ENCODE results near the gene SDR39U1. TPM values are rescaled to one million over a fixed set of nuclear protein-coding genes. Genes with fewer than 3 reads are reported as not detected.

SDR39U1 gene
- total RNA-seq, 6 experiments from 2014 or later = 24.9 to 32.8 (median 28.3) TPM

DNA sequence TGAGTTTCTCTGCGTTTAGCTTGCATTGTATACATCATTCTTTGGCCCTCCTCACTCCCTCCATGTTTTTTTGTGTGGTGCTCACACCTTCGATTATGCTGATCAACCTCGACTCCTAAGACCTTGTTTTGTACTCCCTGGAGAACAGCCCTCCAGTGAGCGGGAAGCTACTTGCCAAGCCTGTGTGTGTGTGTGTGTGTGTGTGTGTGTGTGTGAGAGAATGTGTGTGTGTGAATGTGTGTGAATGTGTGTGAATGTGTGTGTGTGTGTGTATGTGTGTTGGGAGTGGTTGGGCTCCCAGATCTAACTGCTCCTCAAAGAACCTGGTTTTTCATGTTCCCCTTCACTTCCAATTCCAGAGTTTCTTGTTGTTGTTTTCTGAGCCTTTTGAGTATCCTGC lies 37.8 kb downstream of the SDR39U1 start:
- Histone ChIP-seq H3K4me3 (no peak overlapping the region), H3K9me3 (no peaks in the 10 kb centered on the region), H3K36me3 (no peaks in the 10 kb centered on the region), H3K27ac (no peak overlapping the region), H3K27me3 (no peaks in the 10 kb centered on the region), H3K4me1 (peaks cover 0 to 13% (median 0%) of the 10 kb centered on the region in 4 donors)
- TF ChIP-seq, protein P1, sequence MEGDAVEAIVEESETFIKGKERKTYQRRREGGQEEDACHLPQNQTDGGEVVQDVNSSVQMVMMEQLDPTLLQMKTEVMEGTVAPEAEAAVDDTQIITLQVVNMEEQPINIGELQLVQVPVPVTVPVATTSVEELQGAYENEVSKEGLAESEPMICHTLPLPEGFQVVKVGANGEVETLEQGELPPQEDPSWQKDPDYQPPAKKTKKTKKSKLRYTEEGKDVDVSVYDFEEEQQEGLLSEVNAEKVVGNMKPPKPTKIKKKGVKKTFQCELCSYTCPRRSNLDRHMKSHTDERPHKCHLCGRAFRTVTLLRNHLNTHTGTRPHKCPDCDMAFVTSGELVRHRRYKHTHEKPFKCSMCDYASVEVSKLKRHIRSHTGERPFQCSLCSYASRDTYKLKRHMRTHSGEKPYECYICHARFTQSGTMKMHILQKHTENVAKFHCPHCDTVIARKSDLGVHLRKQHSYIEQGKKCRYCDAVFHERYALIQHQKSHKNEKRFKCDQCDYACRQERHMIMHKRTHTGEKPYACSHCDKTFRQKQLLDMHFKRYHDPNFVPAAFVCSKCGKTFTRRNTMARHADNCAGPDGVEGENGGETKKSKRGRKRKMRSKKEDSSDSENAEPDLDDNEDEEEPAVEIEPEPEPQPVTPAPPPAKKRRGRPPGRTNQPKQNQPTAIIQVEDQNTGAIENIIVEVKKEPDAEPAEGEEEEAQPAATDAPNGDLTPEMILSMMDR (IDR thresholded peaks at IDR 0.05) = no peak
- no peak for TF ChIP-seq POLR2A (IDR thresholded peaks at IDR 0.05)
- intact Hi-C loops (cut with DNase I) = no loop called here
- ATAC-seq = no peak
- WGBS (ENCODE audit: insufficient coverage, low coverage, low lambda C conversion rate, missing lambda C conversion rate) = 77% methylated on average over 4 of the region's 4 CpGs
- no peak for DNase-seq

GRCh38 chr14:24403294-24403998 lies 39.1 kb downstream of the SDR39U1 start:
- DNase-seq = no peak
- WGBS (ENCODE audit: insufficient coverage, low coverage, low lambda C conversion rate, missing lambda C conversion rate) = 46% methylated on average over 7 of the region's 7 CpGs
- Histone ChIP-seq H3K36me3 (no peaks in the 10 kb centered on the region), H3K4me3 (no peak overlapping the region), H3K9me3 (no peaks in the 10 kb centered on the region), H3K4me1 (peaks cover 0 to 24% (median 0%) of the 10 kb centered on the region in 4 donors), H3K27ac (no peak overlapping the region), H3K27me3 (no peaks in the 10 kb centered on the region)
- ATAC-seq = no peak
- TF ChIP-seq, protein P1 (IDR thresholded peaks at IDR 0.05) = no peak
- TF ChIP-seq POLR2A (IDR thresholded peaks at IDR 0.05) = no peak
- intact Hi-C loops (cut with DNase I) = no loop called here

DNA sequence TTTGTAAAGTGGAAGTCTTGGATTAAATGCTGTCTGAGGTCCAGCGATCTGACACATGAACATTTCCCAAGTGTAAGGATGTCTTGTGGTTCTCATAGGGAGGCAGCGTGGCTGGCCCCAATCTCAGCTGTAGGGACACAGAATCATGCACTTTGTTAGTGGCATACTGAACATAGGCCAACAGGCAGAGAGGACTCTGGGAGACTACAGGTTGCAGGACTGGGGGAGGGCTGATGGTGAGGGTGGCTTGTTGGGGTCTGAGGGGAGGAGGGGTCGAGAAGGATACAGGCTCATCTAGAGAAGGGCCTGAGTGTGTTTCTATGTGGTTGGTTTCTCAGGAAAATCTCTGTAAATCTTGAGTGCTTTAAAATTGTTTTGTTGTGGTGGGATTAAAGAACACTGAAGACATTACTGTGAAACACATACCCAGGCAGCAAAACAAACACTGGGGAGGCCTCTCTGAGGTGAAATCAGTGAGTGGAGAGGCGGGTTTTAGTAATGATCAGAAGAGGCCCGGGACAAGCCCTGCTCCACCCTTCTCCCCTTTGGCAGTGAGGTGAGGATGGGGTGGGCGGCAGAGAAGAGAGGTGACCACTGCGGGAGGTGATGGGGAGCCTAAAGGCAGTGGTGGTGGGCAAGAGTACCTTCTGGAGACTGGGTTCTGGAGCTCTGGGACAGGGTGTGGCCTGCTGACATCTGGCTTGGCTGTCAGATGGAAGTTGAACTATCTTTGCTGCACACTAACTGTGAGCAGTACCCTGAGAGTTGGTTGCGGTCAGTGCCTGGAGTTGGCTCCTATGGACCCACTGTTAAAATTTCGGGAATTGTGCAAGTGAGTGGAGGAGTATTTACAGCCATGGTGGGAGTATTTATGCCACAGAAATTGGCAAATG lies 40.5 kb downstream of the SDR39U1 start:
- Histone ChIP-seq H3K27me3 (no peaks in the 10 kb centered on the region), H3K9me3 (no peaks in the 10 kb centered on the region), H3K36me3 (no peaks in the 10 kb centered on the region), H3K4me1 (peaks cover 0 to 24% (median 0%) of the 10 kb centered on the region in 4 donors), H3K4me3 (no peak overlapping the region), H3K27ac (no peak overlapping the region)
- DNase-seq (no peak), ATAC-seq (peak; percentile 37 to 45 (median 42))
- intact Hi-C loops (cut with DNase I) = no loop called here
- TF ChIP-seq, protein P1 (IDR thresholded peaks at IDR 0.05) = no peak
- TF ChIP-seq POLR2A (IDR thresholded peaks at IDR 0.05) = no peak
- 28% methylated on average over 7 of the region's 9 CpGs for WGBS (ENCODE audit: insufficient coverage, low coverage, low lambda C conversion rate, missing lambda C conversion rate)

DNA sequence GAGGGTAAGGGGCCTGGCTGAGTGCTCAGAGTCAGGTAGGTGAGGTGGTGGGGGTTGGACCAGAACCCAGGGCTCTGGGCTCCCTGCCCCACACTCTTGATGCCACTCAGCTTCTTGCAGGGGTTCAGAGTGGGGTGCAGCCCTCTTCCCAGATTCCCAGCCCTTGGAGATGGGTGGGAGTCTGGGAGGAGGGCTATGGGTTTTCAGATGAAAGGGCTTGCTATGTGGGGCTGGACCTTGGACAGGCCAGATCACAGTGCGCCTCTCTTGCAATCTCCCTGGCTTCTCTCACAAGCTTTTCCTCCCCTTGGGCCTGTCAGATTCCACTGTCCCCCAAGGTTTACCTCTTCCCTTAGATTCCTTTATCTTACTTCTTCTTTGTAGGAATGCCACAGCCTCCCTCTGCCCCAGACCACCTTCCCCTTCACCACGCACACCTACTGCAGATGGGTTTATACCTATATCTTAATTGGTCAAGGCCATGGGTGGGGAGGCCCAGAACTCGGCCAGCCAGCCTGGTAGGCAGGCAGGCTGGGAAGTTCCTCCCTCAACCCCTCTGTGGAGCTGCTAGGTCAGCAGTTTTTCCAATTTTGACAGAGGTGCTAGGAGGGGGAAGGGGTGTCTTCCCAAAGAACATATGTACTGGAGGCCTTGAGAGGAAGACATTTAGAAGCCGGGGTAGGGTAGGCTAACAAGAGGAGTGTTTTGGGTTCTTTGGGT lies 42.4 kb downstream of the SDR39U1 start:
- Histone ChIP-seq H3K27me3 (no peaks in the 10 kb centered on the region), H3K36me3 (no peaks in the 10 kb centered on the region), H3K27ac (peak overlapping the region in 1 of 3 donors; percentile 50), H3K9me3 (no peaks in the 10 kb centered on the region), H3K4me1 (peaks cover 0 to 24% (median 0%) of the 10 kb centered on the region in 4 donors), H3K4me3 (peak overlapping the region in 2 of 3 donors; percentile 59 to 61)
- intact Hi-C loops (cut with DNase I) = no loop called here
- peak in 3 of 4 donors; percentile 22 to 51 (median 49) for ATAC-seq
- DNase-seq = no peak
- 32% methylated on average over 4 of the region's 4 CpGs for WGBS (ENCODE audit: insufficient coverage, low coverage, low lambda C conversion rate, missing lambda C conversion rate)
- TF ChIP-seq POLR2A (IDR thresholded peaks at IDR 0.05) = no peak
- TF ChIP-seq, protein P1 (IDR thresholded peaks at IDR 0.05) = no peak

All from right lobe of liver (tissue), 6 donors.